H1 (cell line): ENCODE measurements around the gene CCDC196. TPM values are rescaled to one million over a fixed set of nuclear protein-coding genes. Genes with fewer than 3 reads are reported as not detected.

Experiments used
- CTCF ChIA-PET: fragments of 300-600 bp; sonication (Branson Sonifier 250); formaldehyde crosslinking; loops from one replicate; lab custom pipeline; 2021; ENCODE audit not compliant: partially characterized antibody; lab: Charles Lee
- POLR2A ChIA-PET: fragments of 300-600 bp; sonication (Branson Sonifier 250); formaldehyde crosslinking; loops from one replicate; lab custom pipeline; 2021; ENCODE audit warnings: inconsistent platforms; ENCODE audit not compliant: partially characterized antibody; lab: Charles Lee
- DNase-seq, 2 experiments: peaks; one replicate each; pipeline versions ENCODE4 v3.0.0 to v3.0.0-alpha.2; 2010 to 2022; ENCODE audit warnings: low spot score in 2 of 2, low read depth in 1 of 2, mixed read lengths in 1 of 2
- FAIRE-seq: peaks from 2 replicates; lab custom pipeline; 2011; peaks lifted over from hg19 to GRCh38; lab: Jason Lieb, UNC
- H2AFZ ChIP-seq: 2 replicates; pipeline ENCODE4 v1.8.1; 2012; ENCODE audit warnings: low read length, inconsistent platforms
- H2AK5ac ChIP-seq: 2 replicates; pipeline ENCODE4 v1.6.1; 2013; ENCODE audit warnings: low read depth, low read length
- H2BK120ac ChIP-seq: replicated peaks from 2 replicates; pipeline ENCODE3; 2013; ENCODE audit warnings: low read depth, low read length, inconsistent platforms
- H2BK12ac ChIP-seq: 2 replicates; pipeline ENCODE4 v1.6.1; 2013; ENCODE audit warnings: low read depth, low read length
- H2BK15ac ChIP-seq: 2 replicates; pipeline ENCODE4 v1.6.1; 2013; ENCODE audit warnings: low read length
- H2BK20ac ChIP-seq: 2 replicates; pipeline ENCODE4 v1.6.1; 2013; ENCODE audit warnings: low read length
- H2BK5ac ChIP-seq: 2 replicates; pipeline ENCODE4 v1.6.1; 2013; ENCODE audit warnings: low read depth, low read length
- H3K14ac ChIP-seq: 2 replicates; pipeline ENCODE4 v1.6.1; 2013; ENCODE audit warnings: inconsistent platforms; ENCODE audit not compliant: insufficient read length
- H3K18ac ChIP-seq: 2 replicates; pipeline ENCODE4 v1.6.1; 2013; ENCODE audit warnings: low read length; ENCODE audit errors: extremely low read depth
- H3K23ac ChIP-seq: 2 replicates; pipeline ENCODE4 v1.6.1; 2013; ENCODE audit warnings: inconsistent platforms; ENCODE audit not compliant: insufficient read length
- H3K23me2 ChIP-seq: 2 replicates; pipeline ENCODE4 v1.6.1; 2013; ENCODE audit warnings: low read depth, low read length
- H3K27ac ChIP-seq: 2 replicates; pipeline ENCODE4 v1.6.1; 2011; ENCODE audit warnings: low read depth, low read length, inconsistent platforms
- H3K27me3 ChIP-seq, 4 experiments: replicated peaks in 1 of 4; 1 replicate in 1 of 4; 2 replicates in 3 of 4; pipeline versions ENCODE4 v1.6.1 to v1.8.1; 2011 to 2013; ENCODE audit warnings: low read length in 3 of 4, mild to moderate bottlenecking in 3 of 4, inconsistent platforms in 2 of 4, mixed read lengths in 2 of 4, moderate library complexity in 1 of 4; ENCODE audit not compliant: control insufficient read depth in 3 of 4, insufficient read depth in 3 of 4; ENCODE audit errors: extremely low read depth in 1 of 4
- H3K36me3 ChIP-seq, 4 experiments: 2 replicates each; pipeline versions ENCODE4 v1.6.1 to v1.8.1; 2011 to 2013; ENCODE audit warnings: mild to moderate bottlenecking in 4 of 4, low read length in 3 of 4, moderate library complexity in 2 of 4, control low read depth in 1 of 4, inconsistent platforms in 1 of 4; ENCODE audit not compliant: insufficient read depth in 4 of 4, control insufficient read depth in 2 of 4
- H3K4ac ChIP-seq: replicated peaks from 2 replicates; pipeline ENCODE3; 2013; ENCODE audit warnings: low read length, low read depth, mixed read lengths, inconsistent platforms; ENCODE audit not compliant: insufficient read length
- H3K4me1 ChIP-seq, 4 experiments: replicated peaks in 1 of 4; 1 replicate in 1 of 4; 2 replicates in 3 of 4; pipeline versions ENCODE4 v1.6.1 to v1.8.1; 2011 to 2013; ENCODE audit warnings: low read length in 3 of 4, inconsistent platforms in 2 of 4, mixed read lengths in 1 of 4; ENCODE audit not compliant: insufficient read depth in 4 of 4, control insufficient read depth in 3 of 4
- H3K4me2 ChIP-seq, 2 experiments: 2 replicates each; pipeline versions ENCODE4 v1.6.1 to v1.8.1; 2011 to 2013; ENCODE audit warnings: low read depth in 2 of 2, low read length in 2 of 2, control low read depth in 1 of 2, inconsistent platforms in 1 of 2, mild to moderate bottlenecking in 1 of 2; ENCODE audit not compliant: insufficient read depth in 1 of 2
- H3K4me3 ChIP-seq, 4 experiments: fragments of 200-600, 300-600 bp in 1 of 4; sonication (generic), shearing (Covaris generic), sonication (Bioruptor Twin) in 1 of 4; 2 replicates each; pipeline versions ENCODE4 v1.5.1 to v1.8.1; 2011 to 2016; ENCODE audit warnings: low read length in 4 of 4, low read depth in 3 of 4, control low read depth in 2 of 4, inconsistent platforms in 2 of 4, mild to moderate bottlenecking in 2 of 4, mixed read lengths in 1 of 4, moderate library complexity in 1 of 4; ENCODE audit not compliant: insufficient read depth in 2 of 4; ENCODE audit errors: extremely low read depth in 1 of 4
- H3K56ac ChIP-seq: replicated peaks from 2 replicates; pipeline ENCODE3; 2013; ENCODE audit warnings: low read depth, mild to moderate bottlenecking, mixed read lengths, low read length, inconsistent platforms; ENCODE audit not compliant: insufficient read length
- H3K79me1 ChIP-seq: 2 replicates; pipeline ENCODE4 v1.6.1; 2013; ENCODE audit warnings: low read depth, low read length, control low read depth
- H3K79me2 ChIP-seq, 2 experiments: 2 replicates each; pipeline versions ENCODE4 v1.6.1 to v1.8.1; 2012 to 2013; ENCODE audit warnings: low read length in 2 of 2, mild to moderate bottlenecking in 2 of 2, inconsistent platforms in 1 of 2; ENCODE audit not compliant: insufficient read depth in 2 of 2, control insufficient read depth in 1 of 2
- H3K9ac ChIP-seq, 4 experiments: replicated peaks in 1 of 4; 1 replicate in 1 of 4; 2 replicates in 3 of 4; pipeline versions ENCODE4 v1.6.1 to v1.8.1; 2011 to 2013; ENCODE audit warnings: low read depth in 3 of 4, low read length in 3 of 4, control low read depth in 2 of 4, mild to moderate bottlenecking in 2 of 4, moderate library complexity in 2 of 4, inconsistent platforms in 1 of 4; ENCODE audit errors: extremely low read depth in 1 of 4
- H3K9me3 ChIP-seq, 2 experiments: 2 replicates each; pipeline versions ENCODE4 v1.6.1 to v1.8.1; 2012 to 2013; ENCODE audit warnings: mild to moderate bottlenecking in 2 of 2, moderate library complexity in 2 of 2, control low read depth in 1 of 2, inconsistent platforms in 1 of 2, low read depth in 1 of 2, low read length in 1 of 2, mixed read lengths in 1 of 2; ENCODE audit not compliant: insufficient read depth in 2 of 2
- H4K20me1 ChIP-seq, 2 experiments: replicated peaks in 1 of 2; 2 replicates each; pipeline versions ENCODE3 to v1.8.1; 2011 to 2013; ENCODE audit warnings: inconsistent platforms in 2 of 2, low read length in 2 of 2, mild to moderate bottlenecking in 1 of 2; ENCODE audit not compliant: insufficient read depth in 2 of 2, control insufficient read depth in 1 of 2
- H4K5ac ChIP-seq: 2 replicates; pipeline ENCODE4 v1.6.1; 2013; ENCODE audit warnings: low read length, low read depth, mixed read lengths, inconsistent platforms; ENCODE audit not compliant: insufficient read length
- H4K8ac ChIP-seq: 2 replicates; pipeline ENCODE4 v1.8.0; 2013; ENCODE audit warnings: mild to moderate bottlenecking, moderate library complexity, low read length, inconsistent platforms; ENCODE audit not compliant: insufficient read depth; ENCODE audit errors: extremely low read depth
- H4K91ac ChIP-seq: replicated peaks from 2 replicates; pipeline ENCODE3; 2013; ENCODE audit warnings: low read length, mixed read lengths, inconsistent platforms; ENCODE audit not compliant: insufficient read length
- ASH2L ChIP-seq: fragments of 200-600, 300-600 bp; sonication (generic); IDR thresholded peaks from one replicate; pipeline ENCODE4 v1.7.1; 2017; ENCODE audit warnings: low read length
- BRCA1 ChIP-seq: IDR thresholded peaks from 2 replicates; pipeline ENCODE4 v1.6.1; 2012; ENCODE audit warnings: low read depth, low read length, improper control_type of control experiment
- CBX5 ChIP-seq: fragments of 300-800, 300-1000 bp; sonication (generic); IDR thresholded peaks from 2 replicates; pipeline ENCODE4 v1.7.1; 2016; ENCODE audit warnings: antibody characterized with exemption, low read length, low read depth
- CTCF ChIP-seq, 3 experiments: IDR thresholded peaks; 1 replicate in 2 of 3; 2 replicates in 1 of 3; pipeline versions ENCODE4 v1.5.1 to v1.6.1; 2011; ENCODE audit warnings: low read length in 3 of 3, mild to moderate bottlenecking in 3 of 3, inconsistent platforms in 2 of 3, low read depth in 1 of 3, moderate library complexity in 1 of 3; ENCODE audit not compliant: insufficient read depth in 1 of 3; ENCODE audit errors: control extremely low read depth in 1 of 3
- E2F6 ChIP-seq: IDR thresholded peaks from 2 replicates; pipeline ENCODE4 v1.6.1; 2012; ENCODE audit warnings: inconsistent platforms
- HDAC6 ChIP-seq: IDR thresholded peaks from one replicate; pipeline ENCODE4 v1.7.1; 2012; ENCODE audit warnings: low read depth, mild to moderate bottlenecking, inconsistent platforms, low read length, moderate library complexity
- KDM1A ChIP-seq: fragments of 200-600, 300-600 bp; sonication (generic); IDR thresholded peaks from 2 replicates; pipeline ENCODE4 v1.7.1; 2016; ENCODE audit warnings: mild to moderate bottlenecking, low read length, borderline replicate concordance
- SAP30 ChIP-seq: fragments of 300-600 bp; sonication (generic); IDR thresholded peaks from 2 replicates; pipeline ENCODE4 v1.7.1; 2012; ENCODE audit warnings: low read length, moderate library complexity, mild to moderate bottlenecking, inconsistent platforms; ENCODE audit not compliant: insufficient read depth, insufficient replicate concordance
- SIRT6 ChIP-seq: IDR thresholded peaks from one replicate; pipeline ENCODE4 v1.7.1; 2012; ENCODE audit warnings: low read length, inconsistent platforms
- SP1 ChIP-seq: IDR thresholded peaks from 2 replicates; pipeline ENCODE4 v1.6.1; 2011; ENCODE audit warnings: low read depth, low read length
- TAF1 ChIP-seq: IDR thresholded peaks from 2 replicates; pipeline ENCODE4 v1.6.1; 2011; ENCODE audit warnings: mild to moderate bottlenecking, low read depth, low read length
- polyA plus RNA-seq, 7 experiments: library from polyadenylated mRNA; depleted of rRNA in 3 of 7; stranded (reverse) in 5 of 7; unstranded in 2 of 7; fragments of >200 nt in 5 of 7; fragments of 200-250 nt in 2 of 7; gene quantifications; 1 replicate in 5 of 7; 2 replicates in 1 of 7; 4 replicates in 1 of 7; pipeline versions ENCODE4 v1.2.1 to v1.2.3, GENCODE V29; 2011 to 2013; ENCODE audit warnings: missing spikeins in 2 of 7, mixed read lengths in 2 of 7
- total RNA-seq: library from RNA; stranded (reverse); fragmentation: NEBNext Ultra II Directional; extraction: Animal tissue kit (Norgen Biotek cat#: 25700); gene quantifications from 2 replicates; pipeline ENCODE4 v1.2.1, GENCODE V29; 2021

The CCDC196 gene
- total and polyA plus RNA-seq, 2 of the 8 experiments (the other 6 are each of a cell fraction or from before 2014, with no cell fraction given): not detected

GRCh38 chr14:66445936-66446335, 40.2 kb upstream of the CCDC196 start:
- no peaks in the 10 kb centered on the region for H3K23me2 ChIP-seq

More at GRCh38 chr14:66445936-66446335, 40.2 kb upstream of the CCDC196 start:
- Histone ChIP-seq H3K23ac (no peak overlapping the region), H3K27ac (no peak overlapping the region), H3K79me1 (no peaks in the 10 kb centered on the region), H3K18ac (no peak overlapping the region), H3K79me2 (no peaks in the 10 kb centered on the region), H3K4me1 (no peaks in the 10 kb centered on the region), H2BK5ac (no peak overlapping the region), H2AK5ac (no peak overlapping the region), H4K5ac (no peak overlapping the region), H4K20me1 (no peaks in the 10 kb centered on the region), H3K56ac (no peak overlapping the region), H2BK120ac (no peak overlapping the region), H3K4me2 (no peak overlapping the region), H2BK12ac (no peak overlapping the region), H2BK20ac (no peak overlapping the region), H3K27me3 (no peaks in the 10 kb centered on the region), H2AFZ (no peak overlapping the region), H3K4ac (no peak overlapping the region)
- no peak for DNase-seq
- TF ChIP-seq TAF1 (no peak), KDM1A (no peak), HDAC6 (no peak), CTCF (IDR thresholded peaks at IDR 0.05; ENCODE audit: control extremely low read depth in 1 of 3, insufficient read depth in 1 of 3, low read depth in 1 of 3, low read length in 3 of 3) (no peak), SAP30 (no peak), E2F6 (no peak), SIRT6 (no peak), SP1 (no peak), CBX5 (no peak), BRCA1 (no peak), ASH2L (no peak)
- TF ChIP-seq, all 59 proteins: peak for 0
- no peak overlapping the region for H3K14ac ChIP-seq
- H3K9me3 ChIP-seq: no peaks in the 10 kb centered on the region
- CTCF ChIA-PET: interaction anchor here (0.6 kb wide), 1 partner anchor 692 kb away, joined by 3 read pairs; no protein-coding TSS in a partner anchor
- FAIRE-seq: no peak
- H3K4me3 ChIP-seq: no peak overlapping the region
- POLR2A ChIA-PET: no interaction called here
- H4K91ac ChIP-seq: no peak overlapping the region
- no peaks in the 10 kb centered on the region for H3K36me3 ChIP-seq
- H2BK15ac ChIP-seq: no peak overlapping the region
- no peak overlapping the region for H3K9ac ChIP-seq
- H4K8ac ChIP-seq: no peak overlapping the region
